Brain microvascular endothelial cell (primary cell): ENCODE measurements around the gene MET.

Experiments used
- DNase-seq: peaks from one replicate; pipeline ENCODE4 v3.0.0-alpha.2; 2020
- H3K27ac ChIP-seq: fragments of 250-450 bp; sonication (Bioruptor Pico); 2 replicates; pipeline ENCODE4 v1.5.1; 2020; ENCODE audit warnings: mild to moderate bottlenecking, moderate library complexity
- H3K27me3 ChIP-seq: fragments of 250-450 bp; sonication (Bioruptor Pico); replicated peaks from 2 replicates; pipeline ENCODE4 v1.5.1; 2020; ENCODE audit warnings: mild to moderate bottlenecking
- H3K36me3 ChIP-seq: fragments of 250-450 bp; sonication (Bioruptor Pico); replicated peaks from 2 replicates; pipeline ENCODE4 v1.5.1; 2020; ENCODE audit warnings: mild to moderate bottlenecking
- H3K4me3 ChIP-seq: 2 replicates; pipeline ENCODE4 v1.5.1; 2011; ENCODE audit warnings: low read depth, mild to moderate bottlenecking, control low read depth, low read length, moderate library complexity
- CTCF ChIP-seq: IDR thresholded peaks from 2 replicates; pipeline ENCODE4 v1.5.1; 2011; ENCODE audit warnings: low read depth, mild to moderate bottlenecking, moderate library complexity, low read length, control low read depth, inconsistent platforms; ENCODE audit errors: missing control alignments
- in situ Hi-C: cut with HindIII; loops from 2 replicates; pipeline ENCODE4 v1.10.0; 2017; ENCODE audit warnings: low sequenced_read_pairs, low pct_ligation_motif_present

MET gene

GRCh38 chr7:116671681-116672595, at the start of gene MET:
TSS of gene MET (plus strand) at chr7:116672196. CDS start at chr7:116699085, 26,889 bp downstream.
- Histone ChIP-seq H3K27ac (peak within 1 kb of the TSS; percentile 47), H3K4me3 (peak within 1 kb of the TSS; percentile 80), H3K36me3 (no peaks in the 10 kb centered on the region), H3K27me3 (no peaks in the 10 kb centered on the region)
- peak; percentile 65 for DNase-seq
- in situ Hi-C loops: no loop called here
- TF ChIP-seq CTCF: peak; percentile 83

- in situ Hi-C loops: no loop called here
These were observed 45.1 kb upstream of the MET start for GRCh38 chr7:116626886-116627285.

DNA sequence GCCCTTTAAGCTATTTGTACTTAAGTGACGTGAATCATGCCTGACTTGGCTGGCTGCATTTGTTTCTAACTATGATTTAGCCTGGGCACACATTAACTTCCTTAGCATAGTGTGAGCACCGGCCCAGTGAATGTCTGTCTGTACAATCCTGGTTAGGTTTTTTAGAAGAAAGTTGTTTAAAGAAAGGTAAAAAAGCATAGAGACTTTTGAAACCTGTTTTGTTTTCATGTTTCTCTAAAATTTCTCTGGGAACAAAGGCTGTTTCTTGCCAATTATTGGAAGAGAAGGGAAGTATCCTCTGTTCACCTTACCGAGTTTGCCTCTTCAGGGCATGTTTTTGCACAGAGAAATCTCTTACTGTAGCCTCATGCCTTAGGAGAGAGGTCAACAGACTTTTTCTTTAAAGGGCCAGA, 42.9 kb upstream of the MET start:
- Histone ChIP-seq H3K27me3 (no peaks in the 10 kb centered on the region), H3K36me3 (no peaks in the 10 kb centered on the region), H3K4me3 (no peak overlapping the region), H3K27ac (no peak overlapping the region)
- peak; percentile 4 for DNase-seq
- TF ChIP-seq CTCF: no peak
- in situ Hi-C loops: no loop called here

More at GRCh38 chr7:116626886-116627285, 45.1 kb upstream of the MET start:
- Histone ChIP-seq H3K4me3 (no peak overlapping the region), H3K36me3 (no peaks in the 10 kb centered on the region), H3K27me3 (no peaks in the 10 kb centered on the region), H3K27ac (no peak overlapping the region)
- DNase-seq: no peak
- TF ChIP-seq CTCF: no peak

- TF ChIP-seq CTCF: no peak
- Histone ChIP-seq H3K36me3 (no peaks in the 10 kb centered on the region), H3K4me3 (no peak overlapping the region), H3K27ac (no peak overlapping the region), H3K27me3 (no peaks in the 10 kb centered on the region)
- in situ Hi-C loops: no loop called here
- DNase-seq: no peak
These were observed 41.6 kb upstream of the MET start for GRCh38 chr7:116630357-116630756.

GRCh38 chr7:116630932-116631671, 40.9 kb upstream of the MET start:
- Histone ChIP-seq H3K27ac (no peak overlapping the region), H3K4me3 (no peak overlapping the region), H3K36me3 (no peaks in the 10 kb centered on the region), H3K27me3 (no peaks in the 10 kb centered on the region)
- in situ Hi-C loops: no loop called here
- no peak for TF ChIP-seq CTCF
- DNase-seq: peak; percentile 91
